ENCODE results near the gene TLCD4.

Gene TLCD4

DNA sequence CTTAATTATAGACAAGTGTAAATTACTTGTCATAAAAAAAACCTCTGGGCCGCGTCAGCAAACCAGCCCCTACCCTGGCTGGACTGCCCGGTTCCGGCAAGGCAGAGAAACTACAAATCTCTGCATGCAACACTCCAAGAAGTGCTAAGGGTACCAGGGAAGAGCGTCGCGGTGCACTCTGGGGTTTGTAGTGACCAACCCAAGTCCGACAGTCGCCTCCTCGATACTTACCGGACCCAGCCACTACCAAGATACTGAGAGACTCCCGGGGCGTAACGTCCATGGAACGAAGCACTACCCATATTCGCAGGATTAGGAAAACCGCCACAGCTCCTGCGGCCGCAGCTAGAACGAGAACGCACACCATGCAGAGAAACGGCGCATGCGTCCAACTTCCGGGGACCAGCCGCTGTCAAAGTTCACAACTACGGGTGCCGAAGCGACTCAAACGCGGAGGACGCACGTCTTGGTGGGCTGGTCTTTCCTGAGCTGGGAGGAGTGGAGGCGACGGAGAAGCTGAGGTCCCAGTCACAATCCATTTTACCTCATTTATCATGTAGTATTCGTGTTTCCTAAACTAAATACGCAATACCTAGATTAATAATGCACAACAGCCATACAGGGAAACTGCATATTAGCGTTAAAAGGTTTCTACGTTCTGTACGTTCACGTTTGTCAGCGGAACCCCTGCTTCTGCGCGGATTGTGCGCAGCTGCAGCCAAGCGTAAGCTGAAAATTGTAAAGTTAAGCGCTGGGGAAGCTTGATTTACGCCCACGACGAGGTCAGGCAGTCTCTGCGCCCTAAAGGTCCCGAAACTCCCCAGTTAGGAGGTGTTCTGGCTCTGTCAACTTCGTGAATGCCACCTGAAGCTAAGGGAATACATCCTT, 44.4 kb upstream of the TLCD4 start, which contains the start of gene ALG14:
ALG14 (minus strand) TSS at position 420 of the 888 bp plus-strand sequence; CDS start at position 367, 53 bp downstream.
- TF ChIP-seq, protein P1, sequence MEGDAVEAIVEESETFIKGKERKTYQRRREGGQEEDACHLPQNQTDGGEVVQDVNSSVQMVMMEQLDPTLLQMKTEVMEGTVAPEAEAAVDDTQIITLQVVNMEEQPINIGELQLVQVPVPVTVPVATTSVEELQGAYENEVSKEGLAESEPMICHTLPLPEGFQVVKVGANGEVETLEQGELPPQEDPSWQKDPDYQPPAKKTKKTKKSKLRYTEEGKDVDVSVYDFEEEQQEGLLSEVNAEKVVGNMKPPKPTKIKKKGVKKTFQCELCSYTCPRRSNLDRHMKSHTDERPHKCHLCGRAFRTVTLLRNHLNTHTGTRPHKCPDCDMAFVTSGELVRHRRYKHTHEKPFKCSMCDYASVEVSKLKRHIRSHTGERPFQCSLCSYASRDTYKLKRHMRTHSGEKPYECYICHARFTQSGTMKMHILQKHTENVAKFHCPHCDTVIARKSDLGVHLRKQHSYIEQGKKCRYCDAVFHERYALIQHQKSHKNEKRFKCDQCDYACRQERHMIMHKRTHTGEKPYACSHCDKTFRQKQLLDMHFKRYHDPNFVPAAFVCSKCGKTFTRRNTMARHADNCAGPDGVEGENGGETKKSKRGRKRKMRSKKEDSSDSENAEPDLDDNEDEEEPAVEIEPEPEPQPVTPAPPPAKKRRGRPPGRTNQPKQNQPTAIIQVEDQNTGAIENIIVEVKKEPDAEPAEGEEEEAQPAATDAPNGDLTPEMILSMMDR (conservative IDR thresholded peaks at IDR 0.05; ENCODE audit: low read depth, low read length), result no peak
- DNase-seq (ENCODE audit: low read depth), result peak; percentile 83
- peak within 1 kb of the TSS; percentile 94 for H3K4me3 ChIP-seq (ENCODE audit: low read length)

GRCh38 chr1:95073446-95073845, 43.7 kb upstream of the TLCD4 start:
- TF ChIP-seq, protein P1 (conservative IDR thresholded peaks at IDR 0.05; ENCODE audit: low read depth, low read length), result no peak
- DNase-seq (ENCODE audit: low read depth), result no peak
- peak overlapping the region; percentile 94 for H3K4me3 ChIP-seq (ENCODE audit: low read length)

- no peak for DNase-seq (ENCODE audit: low read depth)
- no peak overlapping the region for H3K4me3 ChIP-seq (ENCODE audit: low read length)
- TF ChIP-seq, protein P1 (conservative IDR thresholded peaks at IDR 0.05; ENCODE audit: low read depth, low read length), result no peak
Measured at GRCh38 chr1:95076034-95076433, 41.1 kb upstream of the TLCD4 start.

DNA sequence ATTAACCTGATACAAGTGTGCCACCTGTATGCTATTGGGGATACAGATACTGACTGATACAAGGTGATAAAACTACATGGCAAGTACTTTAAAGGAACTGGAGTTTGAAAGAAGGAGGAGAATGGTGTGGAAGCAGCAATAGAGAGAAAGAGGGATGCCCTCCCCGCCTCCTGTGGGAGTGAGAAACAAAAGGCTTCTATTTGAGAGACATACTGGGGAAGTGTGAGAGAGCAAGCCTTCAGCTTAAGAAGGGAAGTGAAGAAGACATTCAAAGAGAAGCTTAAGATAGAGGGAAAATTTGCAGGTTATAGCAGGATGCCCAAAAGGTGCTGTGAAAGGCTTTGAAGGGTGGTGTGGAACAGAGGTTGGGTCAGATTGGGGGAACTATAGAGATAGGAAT, 36.7 kb upstream of the TLCD4 start:
- no peak overlapping the region for H3K4me3 ChIP-seq (ENCODE audit: low read length)
- TF ChIP-seq, protein P1 (conservative IDR thresholded peaks at IDR 0.05; ENCODE audit: low read depth, low read length), result no peak
- DNase-seq (ENCODE audit: low read depth), result no peak

GRCh38 chr1:95080879-95081278, 36.3 kb upstream of the TLCD4 start:
- TF ChIP-seq, protein P1 (conservative IDR thresholded peaks at IDR 0.05; ENCODE audit: low read depth, low read length), result no peak
- H3K4me3 ChIP-seq (ENCODE audit: low read length), result no peak overlapping the region
- no peak for DNase-seq (ENCODE audit: low read depth)

- TF ChIP-seq, protein P1 (conservative IDR thresholded peaks at IDR 0.05; ENCODE audit: low read depth, low read length), result peak; percentile 80
- DNase-seq (ENCODE audit: low read depth), result no peak
- H3K4me3 ChIP-seq (ENCODE audit: low read length), result no peak overlapping the region
Measured at GRCh38 chr1:95084317-95085176, 32.6 kb upstream of the TLCD4 start.

Measured in retinal pigment epithelial cell (primary cell).